IMR-90 (cell line): ENCODE data around the gene USP32. TPM values are rescaled to one million over a fixed set of nuclear protein-coding genes. Genes with fewer than 3 reads are reported as not detected.

Experiments used
- ATAC-seq: fragments of 200-7000 bp; cut with Tn5 transposase; 2 replicates; pipeline ENCODE4 v1.9.1; 2020; ENCODE audit warnings: low read depth, mild to moderate bottlenecking, moderate library complexity
- BruUV-seq: library from RNA; stranded (reverse); fragments of 400-500 nt; replicated peaks from 2 replicates; lab custom pipeline; 2021; lab: Mats Ljungman, UMichigan
- CTCF ChIA-PET: fragments of 300-600 bp; formaldehyde crosslinking; extraction: SDS; loops from one replicate; lab custom pipeline; 2021; ENCODE audit warnings: antibody characterized with exemption; lab: Yijun Ruan, JAX
- POLR2A ChIA-PET: fragments of 300-600 bp; sonication (Branson Sonifier 250); formaldehyde crosslinking; loops from one replicate; lab custom pipeline; 2022; ENCODE audit warnings: antibody characterized with exemption; ENCODE audit not compliant: unreplicated experiment; lab: Charles Lee
- DNase-seq: peaks from one replicate; pipeline ENCODE4 v3.0.0; 2013
- H2AFZ ChIP-seq: replicated peaks from 2 replicates; pipeline ENCODE3; 2013; ENCODE audit warnings: low read length, mild to moderate bottlenecking; ENCODE audit not compliant: poor library complexity
- H2AK5ac ChIP-seq: 2 replicates; pipeline ENCODE4 v1.6.1; 2013; ENCODE audit warnings: low read depth, low read length, inconsistent platforms
- H2AK9ac ChIP-seq: replicated peaks from 2 replicates; pipeline ENCODE3; 2013; ENCODE audit warnings: mild to moderate bottlenecking, low read depth, low read length, moderate library complexity; ENCODE audit not compliant: poor library complexity
- H2BK120ac ChIP-seq: 2 replicates; pipeline ENCODE4 v1.6.1; 2013; ENCODE audit warnings: low read depth, low read length, inconsistent platforms
- H2BK15ac ChIP-seq: 3 replicates; pipeline ENCODE4 v1.6.1; 2013; ENCODE audit warnings: low read depth, low read length, inconsistent platforms
- H2BK20ac ChIP-seq: 2 replicates; pipeline ENCODE4 v1.6.1; 2013; ENCODE audit warnings: low read depth, mild to moderate bottlenecking, inconsistent platforms, low read length, moderate library complexity
- H2BK5ac ChIP-seq: 2 replicates; pipeline ENCODE4 v1.6.1; 2013; ENCODE audit warnings: mild to moderate bottlenecking, low read depth, low read length, inconsistent platforms; ENCODE audit not compliant: poor library complexity, severe bottlenecking
- H3K14ac ChIP-seq: replicated peaks from 2 replicates; pipeline ENCODE4 v1.6.1; 2013; ENCODE audit warnings: low read depth, low read length, inconsistent platforms
- H3K18ac ChIP-seq: 2 replicates; pipeline ENCODE4 v1.6.1; 2013; ENCODE audit warnings: low read depth, low read length, control low read depth
- H3K23ac ChIP-seq: 2 replicates; pipeline ENCODE4 v1.6.1; 2013; ENCODE audit warnings: low read depth, low read length, inconsistent platforms
- H3K27ac ChIP-seq: 2 replicates; pipeline ENCODE4 v1.5.1; 2013; ENCODE audit warnings: mild to moderate bottlenecking, control low read depth, low read length; ENCODE audit not compliant: insufficient read depth
- H3K27me3 ChIP-seq: 2 replicates; pipeline ENCODE4 v1.6.1; 2013; ENCODE audit warnings: low read length; ENCODE audit not compliant: control insufficient read depth, insufficient read depth
- H3K36me3 ChIP-seq: 2 replicates; pipeline ENCODE4 v1.6.1; 2013; ENCODE audit warnings: low read length, mixed read lengths; ENCODE audit not compliant: control insufficient read depth, insufficient read depth
- H3K4ac ChIP-seq: 2 replicates; pipeline ENCODE4 v1.6.1; 2013; ENCODE audit warnings: low read depth, low read length, inconsistent platforms
- H3K4me1 ChIP-seq: 2 replicates; pipeline ENCODE4 v1.6.1; 2013; ENCODE audit warnings: low read length, mixed read lengths; ENCODE audit not compliant: control insufficient read depth, insufficient read depth
- H3K4me2 ChIP-seq: 2 replicates; pipeline ENCODE4 v1.6.1; 2013; ENCODE audit warnings: low read depth, mild to moderate bottlenecking, control low read depth, low read length, moderate library complexity
- H3K4me3 ChIP-seq: 2 replicates; pipeline ENCODE4 v1.5.1; 2013; ENCODE audit warnings: low read depth, mild to moderate bottlenecking, control low read depth, low read length, moderate library complexity; ENCODE audit not compliant: insufficient read depth
- H3K56ac ChIP-seq: 2 replicates; pipeline ENCODE4 v1.6.1; 2013; ENCODE audit warnings: low read length, inconsistent platforms; ENCODE audit not compliant: insufficient read depth; ENCODE audit errors: extremely low read depth
- H3K79me1 ChIP-seq, 2 experiments: 2 replicates each; pipeline ENCODE4 v1.6.1; 2013; ENCODE audit warnings: low read length in 2 of 2, inconsistent platforms in 1 of 2, low read depth in 1 of 2
- H3K9ac ChIP-seq: 2 replicates; pipeline ENCODE4 v1.6.1; 2013; ENCODE audit warnings: low read depth, low read length, control low read depth
- H3K9me1 ChIP-seq: 2 replicates; pipeline ENCODE4 v1.6.1; 2013; ENCODE audit warnings: low read length, inconsistent platforms; ENCODE audit not compliant: insufficient read depth
- H3K9me3 ChIP-seq: 2 replicates; pipeline ENCODE4 v1.6.1; 2013; ENCODE audit warnings: low read length; ENCODE audit not compliant: control insufficient read depth, insufficient read depth
- H4K20me1 ChIP-seq: 2 replicates; pipeline ENCODE4 v1.6.1; 2013; ENCODE audit warnings: low read length, inconsistent platforms; ENCODE audit not compliant: insufficient read depth
- H4K5ac ChIP-seq: 2 replicates; pipeline ENCODE4 v1.6.1; 2013; ENCODE audit warnings: mild to moderate bottlenecking, low read depth, low read length, control low read depth
- H4K8ac ChIP-seq, 2 experiments: 2 replicates each; pipeline ENCODE4 v1.6.1; 2013; ENCODE audit warnings: low read depth in 2 of 2, low read length in 2 of 2, control low read depth in 1 of 2, inconsistent platforms in 1 of 2
- H4K91ac ChIP-seq: 2 replicates; pipeline ENCODE4 v1.6.1; 2013; ENCODE audit warnings: low read depth, low read length, inconsistent platforms; ENCODE audit not compliant: insufficient read depth
- CEBPB ChIP-seq: IDR thresholded peaks from 2 replicates; pipeline ENCODE4 v1.6.1; 2012; ENCODE audit warnings: low read depth, low read length, improper control_type of control experiment
- WGBS, 2 experiments: methylation state at CpG; one replicate each; pipeline versions ENCODE4 v1.1.5 to v1.1.7; 2013; ENCODE audit warnings: missing lambda C conversion rate in 2 of 2; ENCODE audit not compliant: insufficient read length in 1 of 2; ENCODE audit errors: extremely low coverage in 2 of 2; 5-methylcytosine and 5-hydroxymethylcytosine counted together
- dilution Hi-C: fragments of 300-500 bp; cut with HindIII; formaldehyde crosslinking; loops from one replicate; pipeline ENCODE4 v1.14.3; 2018; ENCODE audit warnings: low sequenced_read_pairs; ENCODE audit not compliant: unreplicated experiment
- in situ Hi-C: fragments of 300-500 bp; cut with MboI; formaldehyde crosslinking; loops from 3 replicates; pipeline ENCODE4 v1.14.3; 2019; ENCODE audit warnings: low sequenced_read_pairs, inconsistent platforms, mixed read lengths
- intact Hi-C: fragments of 100-400 bp; cut with micrococcal nuclease; formaldehyde crosslinking; loops from 2 replicates; pipeline ENCODE4 v1.10.0; 2022
- polyA plus RNA-seq, 3 experiments: library from polyadenylated mRNA; depleted of rRNA; stranded (reverse); fragments of >200 nt; gene quantifications; 2 replicates each; pipeline ENCODE4 v1.2.3, GENCODE V29; 2012; ENCODE audit warnings: low replicate concordance in 1 of 3
- total RNA-seq: library from RNA; depleted of rRNA; stranded (reverse); fragments of >200 nt; gene quantifications from 2 replicates; pipeline ENCODE4 v1.2.3, GENCODE V29; 2012

Gene USP32
- total and polyA plus RNA-seq, 2 of the 4 experiments (the other 2 are of a cell fraction) = 16.8 to 46.8 TPM

- dilution Hi-C loops = no loop called here
- no peak overlapping the region for H2AK5ac ChIP-seq
- in situ Hi-C loops = no loop called here
- H3K9ac ChIP-seq = no peak overlapping the region
- H3K9me1 ChIP-seq = peaks cover 7% of the 10 kb centered on the region; the same call in 1 of the 2 replicates
- no peaks in the 10 kb centered on the region for H3K36me3 ChIP-seq
- no peak overlapping the region for H2BK15ac ChIP-seq
- no peak overlapping the region for H4K91ac ChIP-seq
- H2BK5ac ChIP-seq = no peak overlapping the region
- ATAC-seq (no peak), DNase-seq (no peak)
- ChIA-PET CTCF (no interaction called here), POLR2A (no interaction called here)
- no peak overlapping the region for H2BK120ac ChIP-seq
- no peaks in the 10 kb centered on the region for H3K79me1 ChIP-seq
- no peak overlapping the region for H2AK9ac ChIP-seq
- H4K8ac ChIP-seq = no peak overlapping the region
- no peak overlapping the region for H2AFZ ChIP-seq
- no peak overlapping the region for H3K18ac ChIP-seq
- H3K4me1 ChIP-seq = peaks cover 3% of the 10 kb centered on the region; the same call in 1 of the 2 replicates
- H3K4ac ChIP-seq = no peak overlapping the region
- intact Hi-C loops = no loop called here
- H3K27ac ChIP-seq = no peak overlapping the region
- no peak for TF ChIP-seq CEBPB
- H3K23ac ChIP-seq = no peak overlapping the region
- no peak overlapping the region for H3K14ac ChIP-seq
- 0 out of 2 replicates have a peak, but pooled peaks cover 5% of the 10 kb centered on the region for H4K20me1 ChIP-seq
- no peaks in the 10 kb centered on the region for H3K9me3 ChIP-seq
- WGBS, 2 experiments = 57% methylated on average over 8 of the region's 18 CpGs; no CpG with 5 or more reads in 1 of the 2 experiments
- BruUV-seq = no TSS peak
- peaks cover 41% of the 10 kb centered on the region for H3K27me3 ChIP-seq
- no peak overlapping the region for H2BK20ac ChIP-seq
- no peak overlapping the region for H3K4me2 ChIP-seq
- no peak overlapping the region for H4K5ac ChIP-seq
- no peak overlapping the region for H3K56ac ChIP-seq
- no peak overlapping the region for H3K4me3 ChIP-seq
Observed at GRCh38 chr17:60157487-60158040, 234.4 kb downstream of the USP32 start.
